ENCODE measurements around the gene GOLGA8N.
"Not testable (repeated sequence)": the region's sequence is repeated elsewhere in the genome, so short reads cannot be mapped to it uniquely, and the experiment has no call there.

Gene GOLGA8N

GRCh38 chr15:32593151-32593550 is at the start of gene GOLGA8N:
Gene GOLGA8N (plus strand): TSS chr15:32593456.
- H3K4me3 ChIP-seq (ENCODE audit: low read depth, low read length): not testable (repeated sequence)

GRCh38 chr15:32543456-32543855 is 49.8 kb upstream of the GOLGA8N start:
- H3K4me3 ChIP-seq (ENCODE audit: low read depth, low read length): not testable (repeated sequence)

GRCh38 chr15:32545129-32545528 is 48.1 kb upstream of the GOLGA8N start:
- H3K4me3 ChIP-seq (ENCODE audit: low read depth, low read length): not testable (repeated sequence)

- H3K4me3 ChIP-seq (ENCODE audit: low read depth, low read length): not testable (repeated sequence)
Measured at GRCh38 chr15:32554587-32554986, 38.7 kb upstream of the GOLGA8N start.

GRCh38 chr15:32562198-32562597 is 31.1 kb upstream of the GOLGA8N start:
- not testable (repeated sequence) for H3K4me3 ChIP-seq (ENCODE audit: low read depth, low read length)

GRCh38 chr15:32568988-32569387 is 24.3 kb upstream of the GOLGA8N start:
- not testable (repeated sequence) for H3K4me3 ChIP-seq (ENCODE audit: low read depth, low read length)

GRCh38 chr15:32578482-32578881 is 14.8 kb upstream of the GOLGA8N start:
- H3K4me3 ChIP-seq (ENCODE audit: low read depth, low read length): not testable (repeated sequence)

- H3K4me3 ChIP-seq (ENCODE audit: low read depth, low read length): not testable (repeated sequence)
Measured at GRCh38 chr15:32585844-32586243, 7.4 kb upstream of the GOLGA8N start.

- not testable (repeated sequence) for H3K4me3 ChIP-seq (ENCODE audit: low read depth, low read length)
Measured at GRCh38 chr15:32609518-32609917, 16.3 kb downstream of the GOLGA8N start.

GRCh38 chr15:32610719-32611118 is 17.5 kb downstream of the GOLGA8N start:
- H3K4me3 ChIP-seq (ENCODE audit: low read depth, low read length): not testable (repeated sequence)

GRCh38 chr15:32614712-32615050 is 21.4 kb downstream of the GOLGA8N start:
- H3K4me3 ChIP-seq (ENCODE audit: low read depth, low read length): peak overlapping the region; percentile 47

- peak within 1 kb of the TSS; percentile 50 for H3K4me3 ChIP-seq (ENCODE audit: low read depth, low read length)
- 0 out of 2 replicates have a peak, but pooled peaks have one; percentile 18 for TF ChIP-seq CTCF (IDR thresholded peaks at IDR 0.05; ENCODE audit: borderline replicate concordance, insufficient read depth, low read depth, low read length)
Measured at GRCh38 chr15:32615051-32615870, 22.0 kb downstream of the GOLGA8N start, which contains the start of gene ARHGAP11A. Gene ARHGAP11A (plus strand): TSS chr15:32615504. CDS start chr15:32616212, 708 bp downstream.

GRCh38 chr15:32615871-32616426 is 22.7 kb downstream of the GOLGA8N start:
- peak overlapping the region; percentile 50 for H3K4me3 ChIP-seq (ENCODE audit: low read depth, low read length)

- no peak overlapping the region for H3K4me3 ChIP-seq (ENCODE audit: low read depth, low read length)
- TF ChIP-seq CTCF (IDR thresholded peaks at IDR 0.05; ENCODE audit: borderline replicate concordance, insufficient read depth, low read depth, low read length): no peak
Measured at GRCh38 chr15:32636410-32636809, 43.2 kb downstream of the GOLGA8N start.
